K562 (cell line): ENCODE data around the gene OSCP1. TPM values are rescaled to one million over a fixed set of nuclear protein-coding genes. Genes with fewer than 3 reads are reported as not detected.

Source experiments
- ATF1 ChIP-seq, 2 experiments: fragments of 450-650 bp in 1 of 2; IDR thresholded peaks; 2 replicates each; pipeline ENCODE4 v1.6.1; 2016; ENCODE audit warnings: missing compliant biosample characterization in 1 of 2, missing genetic modification characterization in 1 of 2
- CBX5 ChIP-seq: IDR thresholded peaks from 2 replicates; pipeline ENCODE4 v1.6.1; 2014; ENCODE audit warnings: low read depth, borderline replicate concordance
- CREB3L1 ChIP-seq: fragments of 450-650 bp; IDR thresholded peaks from 2 replicates; pipeline ENCODE4 v1.6.1; 2014; ENCODE audit warnings: low read depth, mild to moderate bottlenecking, moderate library complexity, borderline replicate concordance
- FOXA1 ChIP-seq: fragments of 450-650 bp; IDR thresholded peaks from 2 replicates; pipeline ENCODE4 v1.6.1; 2016; ENCODE audit warnings: mild to moderate bottlenecking, borderline replicate concordance
- FOXO4 ChIP-seq: fragments of 450-650 bp; formaldehyde crosslinking; IDR thresholded peaks from 2 replicates; pipeline ENCODE4 v1.4.0; 2020; ENCODE audit warnings: mild to moderate bottlenecking, moderate library complexity
- MIER1 ChIP-seq: fragments of 450-650 bp; IDR thresholded peaks from 2 replicates; pipeline ENCODE4 v1.6.1; 2016; ENCODE audit warnings: antibody characterized with exemption, mild to moderate bottlenecking, low read depth
- THRB ChIP-seq: fragments of 450-650 bp; formaldehyde crosslinking; conservative IDR thresholded peaks from 2 replicates; pipeline ENCODE4 v1.4.0; 2022; ENCODE audit warnings: mild to moderate bottlenecking, missing genetic modification characterization
- ZBTB40 ChIP-seq, 2 experiments: fragments of 450-650 bp in 1 of 2; sonication (generic) in 1 of 2; formaldehyde crosslinking in 1 of 2; IDR thresholded peaks; 2 replicates each; pipeline versions ENCODE4 v1.7.1 to v1.9.0; 2016 to 2022; ENCODE audit warnings: inconsistent platforms in 1 of 2, mild to moderate bottlenecking in 1 of 2, missing genetic modification reagents in 1 of 2
- ZNF133 ChIP-seq: fragments of 250-450 bp; sonication (Bioruptor Pico); IDR thresholded peaks from 2 replicates; pipeline ENCODE4 v1.4.0; 2020; ENCODE audit warnings: mild to moderate bottlenecking
- ZNF143 ChIP-seq: sonication (generic); formaldehyde crosslinking; IDR thresholded peaks from 2 replicates; pipeline ENCODE4 v1.9.0; 2022; ENCODE audit warnings: mild to moderate bottlenecking, missing genetic modification reagents
- ZNF280B ChIP-seq: fragments of 250-450 bp; sonication (Bioruptor Pico); IDR thresholded peaks from 2 replicates; pipeline ENCODE4 v1.5.1; 2021; ENCODE audit warnings: mild to moderate bottlenecking
- polyA plus RNA-seq, 8 experiments: library from polyadenylated mRNA; depleted of rRNA in 4 of 8; stranded (reverse) in 5 of 8; unstranded in 3 of 8; fragments of >200 nt; fragmentation: Nextera tagmentation in 2 of 8; fragmentation: Illumina TruSeq in 1 of 8; extraction: Ambion mirVana in 2 of 8; extraction: Trizol in 1 of 8; gene quantifications; 2 replicates each; pipeline versions ENCODE4 v1.2.1 to v1.2.3, GENCODE V29; 2011 to 2014; ENCODE audit warnings: inconsistent platforms in 1 of 8, missing spikeins in 1 of 8
- total RNA-seq, 7 experiments: library from RNA; depleted of rRNA in 6 of 7; stranded (reverse); fragments of >200 nt in 6 of 7; fragmentation: Illumina TruSeq in 2 of 7; extraction: Trizol in 2 of 7; gene quantifications; 2 replicates each; pipeline versions ENCODE4 v1.2.1 to v1.2.3, GENCODE V29; 2011 to 2021; ENCODE audit warnings: low replicate concordance in 1 of 7

OSCP1 gene
- total and polyA plus RNA-seq, 9 of the 15 experiments (the other 6 are each of a cell fraction or from before 2014, with no cell fraction given) = 0.15 to 0.40 (median 0.33) TPM; not detected in 5

- TF ChIP-seq ZBTB40 (IDR thresholded peaks at IDR 0.05) = no peak
- no peak for TF ChIP-seq ZBTB40 (CRISPR knock-in tag; IDR thresholded peaks at IDR 0.05)
- TF ChIP-seq ZNF133 (CRISPR knock-in tag) = no peak
- TF ChIP-seq ZNF143 = no peak
- TF ChIP-seq MIER1 = no peak
- no peak for TF ChIP-seq ATF1 (CRISPR knock-in tag; IDR thresholded peaks at IDR 0.05)
- no peak for TF ChIP-seq ATF1 (tag; IDR thresholded peaks at IDR 0.05)
- TF ChIP-seq THRB (CRISPR knock-in tag) = peak; percentile 87
- no peak for TF ChIP-seq FOXA1
- no peak for TF ChIP-seq CREB3L1
- no peak for TF ChIP-seq ZNF280B
- no peak for TF ChIP-seq CBX5
- TF ChIP-seq FOXO4 (CRISPR knock-in tag) = no peak
These were observed 15.6 kb upstream of the OSCP1 start (continued) for GRCh38 chr1:36465731-36466369.
